ENCODE measurements around the gene RBL1. TPM values are rescaled to one million over a fixed set of nuclear protein-coding genes. Genes with fewer than 3 reads are reported as not detected.
A peak's percentile ranks its signal among the peaks of the same experiment; 100 is the strongest.
"Not testable (repeated sequence)": the region's sequence is repeated elsewhere in the genome, so short reads cannot be mapped to it uniquely, and the experiment has no call there.

Gene RBL1
- polyA plus RNA-seq, 1 experiment, result 2.2 TPM

- CTCF ChIA-PET, result no interaction called here
- DNase-seq (ENCODE audit: low read depth), result no peak
- POLR2A ChIA-PET, result no interaction called here
Measured at GRCh38 chr20:37075932-37076685, 19.7 kb downstream of the RBL1 start.

DNA sequence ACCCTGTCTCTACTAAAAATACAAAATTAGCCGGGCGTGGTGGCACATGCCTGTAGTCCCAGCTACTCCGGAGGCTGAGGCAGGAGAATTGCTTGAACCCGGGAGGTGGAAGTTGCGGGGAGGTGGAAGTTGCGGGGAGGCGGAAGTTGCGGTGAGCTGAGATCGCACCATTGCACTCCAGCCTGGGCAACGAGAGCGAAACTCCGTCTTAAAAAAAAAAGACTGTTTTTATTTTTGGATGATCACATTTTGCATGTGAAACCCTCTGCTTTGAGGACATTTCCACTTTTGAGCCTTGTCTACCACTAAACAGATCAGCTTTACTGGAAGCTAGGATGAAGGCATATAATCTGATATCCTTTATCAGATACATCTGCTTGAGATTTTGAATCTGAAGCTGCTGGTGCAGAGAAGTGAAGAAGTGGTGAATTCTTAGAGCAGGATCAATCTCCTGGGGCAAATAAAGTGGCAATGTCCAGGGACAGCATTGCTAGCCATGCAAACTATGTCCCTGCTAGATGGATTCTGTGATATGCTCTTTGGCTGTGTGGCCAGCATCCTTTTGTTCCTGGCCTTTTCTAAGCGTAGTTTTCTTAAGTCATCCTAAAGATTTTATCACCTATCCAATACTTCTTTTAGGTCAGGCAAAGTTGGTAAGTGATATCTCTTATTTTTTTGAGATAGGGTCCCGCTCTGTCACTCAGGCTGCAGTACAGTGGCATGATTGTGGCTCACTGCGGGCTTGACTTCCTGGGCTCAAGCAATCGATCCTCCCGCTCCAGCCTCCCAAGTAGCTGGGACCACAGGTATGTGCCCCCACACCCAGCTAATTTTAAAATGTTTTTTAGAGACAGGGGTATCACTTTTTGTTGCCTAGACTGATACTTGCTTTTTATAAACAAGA lies 23.3 kb downstream of the RBL1 start:
- no peaks in the 10 kb centered on the region for H3K36me3 ChIP-seq (ENCODE audit: control insufficient read depth, insufficient read depth, low read length)
- no peak overlapping the region for H3K4me3 ChIP-seq (ENCODE audit: low read depth, low read length)
- no peak for DNase-seq (ENCODE audit: low read depth)
- ChIA-PET CTCF (interaction anchor here (2.0 kb wide), 1 partner anchor 9 kb away, joined by 6 read pairs; no protein-coding TSS in a partner anchor), POLR2A (no interaction called here)
- H3K27me3 ChIP-seq (ENCODE audit: control insufficient read depth, insufficient read depth, low read length), result no peaks in the 10 kb centered on the region
- TF ChIP-seq, protein P1, sequence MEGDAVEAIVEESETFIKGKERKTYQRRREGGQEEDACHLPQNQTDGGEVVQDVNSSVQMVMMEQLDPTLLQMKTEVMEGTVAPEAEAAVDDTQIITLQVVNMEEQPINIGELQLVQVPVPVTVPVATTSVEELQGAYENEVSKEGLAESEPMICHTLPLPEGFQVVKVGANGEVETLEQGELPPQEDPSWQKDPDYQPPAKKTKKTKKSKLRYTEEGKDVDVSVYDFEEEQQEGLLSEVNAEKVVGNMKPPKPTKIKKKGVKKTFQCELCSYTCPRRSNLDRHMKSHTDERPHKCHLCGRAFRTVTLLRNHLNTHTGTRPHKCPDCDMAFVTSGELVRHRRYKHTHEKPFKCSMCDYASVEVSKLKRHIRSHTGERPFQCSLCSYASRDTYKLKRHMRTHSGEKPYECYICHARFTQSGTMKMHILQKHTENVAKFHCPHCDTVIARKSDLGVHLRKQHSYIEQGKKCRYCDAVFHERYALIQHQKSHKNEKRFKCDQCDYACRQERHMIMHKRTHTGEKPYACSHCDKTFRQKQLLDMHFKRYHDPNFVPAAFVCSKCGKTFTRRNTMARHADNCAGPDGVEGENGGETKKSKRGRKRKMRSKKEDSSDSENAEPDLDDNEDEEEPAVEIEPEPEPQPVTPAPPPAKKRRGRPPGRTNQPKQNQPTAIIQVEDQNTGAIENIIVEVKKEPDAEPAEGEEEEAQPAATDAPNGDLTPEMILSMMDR (IDR thresholded peaks at IDR 0.05; ENCODE audit: insufficient read depth, low read depth, low read length), result no peak

More at GRCh38 chr20:37075932-37076685, 19.7 kb downstream of the RBL1 start:
- no peaks in the 10 kb centered on the region for H3K36me3 ChIP-seq (ENCODE audit: control insufficient read depth, insufficient read depth, low read length)
- H3K4me3 ChIP-seq (ENCODE audit: low read depth, low read length), result no peak overlapping the region
- TF ChIP-seq, protein P1 (IDR thresholded peaks at IDR 0.05; ENCODE audit: insufficient read depth, low read depth, low read length), result no peak
- H3K27me3 ChIP-seq (ENCODE audit: control insufficient read depth, insufficient read depth, low read length), result no peaks in the 10 kb centered on the region

DNA sequence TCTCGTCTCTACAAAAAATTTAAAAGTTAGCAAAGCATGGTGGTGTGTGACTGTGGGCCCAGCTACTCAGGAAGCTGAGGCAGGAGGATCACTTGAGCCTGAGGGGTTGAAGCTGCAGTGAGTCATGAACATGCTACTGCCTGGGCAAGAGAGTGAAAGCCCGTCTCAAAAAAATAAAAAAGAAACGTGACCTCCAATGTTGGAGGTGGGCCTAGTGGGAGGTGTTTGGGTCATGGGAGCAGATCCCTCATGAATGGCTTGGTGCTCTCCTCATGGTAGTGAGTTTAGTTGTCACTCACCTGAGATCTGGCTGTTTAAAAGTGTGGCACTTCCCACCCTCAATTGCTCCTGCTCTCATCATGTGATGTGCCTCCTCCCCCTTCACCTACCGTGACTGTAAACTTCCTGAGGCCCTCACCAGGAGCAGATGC lies 24.3 kb downstream of the RBL1 start:
- DNase-seq (ENCODE audit: low read depth), result peak; percentile 19
- Histone ChIP-seq H3K27me3 (ENCODE audit: control insufficient read depth, insufficient read depth, low read length) (no peaks in the 10 kb centered on the region), H3K4me3 (ENCODE audit: low read depth, low read length) (no peak overlapping the region), H3K36me3 (ENCODE audit: control insufficient read depth, insufficient read depth, low read length) (no peaks in the 10 kb centered on the region)
- TF ChIP-seq, protein P1 (IDR thresholded peaks at IDR 0.05; ENCODE audit: insufficient read depth, low read depth, low read length), result no peak
- ChIA-PET POLR2A (no interaction called here), CTCF (no interaction called here)

- H3K36me3 ChIP-seq (ENCODE audit: control insufficient read depth, insufficient read depth, low read length); H3K4me3 ChIP-seq (ENCODE audit: low read depth, low read length); DNase-seq (ENCODE audit: low read depth); POLR2A ChIA-PET; CTCF ChIA-PET; H3K27me3 ChIP-seq (ENCODE audit: control insufficient read depth, insufficient read depth, low read length): not testable (repeated sequence)
Measured at GRCh38 chr20:37069563-37069962, 26.2 kb downstream of the RBL1 start.

DNA sequence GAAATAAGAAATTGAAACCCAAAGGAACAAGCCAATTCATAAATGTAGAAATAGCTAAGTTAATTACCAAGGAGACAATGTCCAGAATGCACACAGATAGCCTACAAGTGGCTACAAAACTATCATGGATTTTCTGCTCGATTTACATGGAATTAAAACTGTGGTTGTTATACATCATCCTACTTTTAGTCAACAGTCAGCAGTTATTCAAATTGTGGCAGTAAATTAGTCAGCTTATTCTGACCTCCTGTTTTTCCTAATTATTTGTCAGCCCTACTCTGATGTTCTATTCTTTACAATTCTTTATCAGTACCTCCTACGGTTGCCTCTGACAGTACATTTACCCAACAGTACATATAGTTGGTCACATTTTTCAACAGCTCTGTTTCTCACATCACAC lies 29.6 kb downstream of the RBL1 start:
- CTCF ChIA-PET, result no interaction called here
- no peaks in the 10 kb centered on the region for H3K27me3 ChIP-seq (ENCODE audit: control insufficient read depth, insufficient read depth, low read length)
- H3K4me3 ChIP-seq (ENCODE audit: low read depth, low read length), result no peak overlapping the region
- TF ChIP-seq, protein P1 (IDR thresholded peaks at IDR 0.05; ENCODE audit: insufficient read depth, low read depth, low read length), result no peak
- DNase-seq (ENCODE audit: low read depth), result no peak
- H3K36me3 ChIP-seq (ENCODE audit: control insufficient read depth, insufficient read depth, low read length), result peaks cover 2% of the 10 kb centered on the region; the same call in 1 of the 2 replicates
- POLR2A ChIA-PET, result no interaction called here
